Measurements from ENCODE around the gene LRRTM4. TPM values are rescaled to one million over a fixed set of nuclear protein-coding genes. Genes with fewer than 3 reads are reported as not detected.

LRRTM4 gene
- total RNA-seq, 1 experiment from 2014 or later = 0.23 TPM

GRCh38 chr2:76763276-76763675, 758.9 kb downstream of the LRRTM4 start:
- intact Hi-C loops (cut with micrococcal nuclease; ENCODE audit: unreplicated experiment) = no loop called here
- TF ChIP-seq CTCF (IDR thresholded peaks at IDR 0.05) = no peak
- no peak for TF ChIP-seq REST (IDR thresholded peaks at IDR 0.05; ENCODE audit: insufficient read depth in 1 of 2, low read depth in 2 of 2, low read length in 1 of 2)
- TF ChIP-seq POLR2AphosphoS5 (IDR thresholded peaks at IDR 0.05; ENCODE audit: low read depth, low read length) = no peak
- TF ChIP-seq TCF7L2 (IDR thresholded peaks at IDR 0.05; ENCODE audit: low read depth, low read length) = no peak
- TF ChIP-seq SIN3A (IDR thresholded peaks at IDR 0.05; ENCODE audit: borderline replicate concordance, insufficient read depth, low read depth, low read length) = no peak
- ATAC-seq (no peak), DNase-seq (ENCODE audit: low read depth, low spot score) (no peak)
- CTCF ChIA-PET = no interaction called here
- H3K27me3 ChIP-seq (ENCODE audit: control insufficient read depth, insufficient read depth, low read length) = no peaks in the 10 kb centered on the region
- in situ Hi-C loops (cut with HindIII; ENCODE audit: low pct_unique_long_range_greater_than_20kb, low sequenced_read_pairs) = no loop called here
- no peaks in the 10 kb centered on the region for H3K36me3 ChIP-seq (ENCODE audit: control insufficient read depth, insufficient read depth, low read length)
- POLR2A ChIA-PET = no interaction called here
- no TSS peak for BruUV-seq (replicated peaks)
- H3K4me1 ChIP-seq (ENCODE audit: control insufficient read depth, insufficient read depth, low read length) = no peaks in the 10 kb centered on the region
- no peak overlapping the region for H3K4me3 ChIP-seq (ENCODE audit: low read depth in 2 of 2, low read length in 2 of 2)
- H3K9me3 ChIP-seq (ENCODE audit: control insufficient read depth, insufficient read depth, low read depth, low read length) = no peaks in the 10 kb centered on the region
- no peak overlapping the region for H3K27ac ChIP-seq (ENCODE audit: low read length)

GRCh38 chr2:76760367-76760704, 761.8 kb downstream of the LRRTM4 start:
- no peak for DNase-seq (ENCODE audit: low read depth, low spot score)
- POLR2A ChIA-PET = no interaction called here
- H3K4me1 ChIP-seq (ENCODE audit: control insufficient read depth, insufficient read depth, low read length) = no peaks in the 10 kb centered on the region
- no peak overlapping the region for H3K4me3 ChIP-seq (ENCODE audit: low read depth in 2 of 2, low read length in 2 of 2)
- TF ChIP-seq REST (IDR thresholded peaks at IDR 0.05; ENCODE audit: insufficient read depth in 1 of 2, low read depth in 2 of 2, low read length in 1 of 2) (no peak), CTCF (IDR thresholded peaks at IDR 0.05) (no peak), POLR2AphosphoS5 (IDR thresholded peaks at IDR 0.05; ENCODE audit: low read depth, low read length) (no peak), SIN3A (IDR thresholded peaks at IDR 0.05; ENCODE audit: borderline replicate concordance, insufficient read depth, low read depth, low read length) (no peak), TCF7L2 (IDR thresholded peaks at IDR 0.05; ENCODE audit: low read depth, low read length) (no peak)
- no peak overlapping the region for H3K27ac ChIP-seq (ENCODE audit: low read length)
- intact Hi-C loops (cut with micrococcal nuclease; ENCODE audit: unreplicated experiment) (no loop called here), in situ Hi-C loops (cut with HindIII; ENCODE audit: low pct_unique_long_range_greater_than_20kb, low sequenced_read_pairs) (no loop called here)
- no peaks in the 10 kb centered on the region for H3K36me3 ChIP-seq (ENCODE audit: control insufficient read depth, insufficient read depth, low read length)
- no TSS peak for BruUV-seq (replicated peaks)
- CTCF ChIA-PET = no interaction called here
- no peaks in the 10 kb centered on the region for H3K27me3 ChIP-seq (ENCODE audit: control insufficient read depth, insufficient read depth, low read length)
- H3K9me3 ChIP-seq (ENCODE audit: control insufficient read depth, insufficient read depth, low read depth, low read length) = no peaks in the 10 kb centered on the region
- ATAC-seq = no peak
